GM21367 (cell line): ENCODE results near the gene OSM.

ENCODE experiments used
- ATAC-seq: cut with Tn5 transposase; IDR thresholded peaks from one replicate; pipeline ENCODE4 v1.9.1; 2021; ENCODE audit not compliant: unreplicated experiment

OSM gene

DNA sequence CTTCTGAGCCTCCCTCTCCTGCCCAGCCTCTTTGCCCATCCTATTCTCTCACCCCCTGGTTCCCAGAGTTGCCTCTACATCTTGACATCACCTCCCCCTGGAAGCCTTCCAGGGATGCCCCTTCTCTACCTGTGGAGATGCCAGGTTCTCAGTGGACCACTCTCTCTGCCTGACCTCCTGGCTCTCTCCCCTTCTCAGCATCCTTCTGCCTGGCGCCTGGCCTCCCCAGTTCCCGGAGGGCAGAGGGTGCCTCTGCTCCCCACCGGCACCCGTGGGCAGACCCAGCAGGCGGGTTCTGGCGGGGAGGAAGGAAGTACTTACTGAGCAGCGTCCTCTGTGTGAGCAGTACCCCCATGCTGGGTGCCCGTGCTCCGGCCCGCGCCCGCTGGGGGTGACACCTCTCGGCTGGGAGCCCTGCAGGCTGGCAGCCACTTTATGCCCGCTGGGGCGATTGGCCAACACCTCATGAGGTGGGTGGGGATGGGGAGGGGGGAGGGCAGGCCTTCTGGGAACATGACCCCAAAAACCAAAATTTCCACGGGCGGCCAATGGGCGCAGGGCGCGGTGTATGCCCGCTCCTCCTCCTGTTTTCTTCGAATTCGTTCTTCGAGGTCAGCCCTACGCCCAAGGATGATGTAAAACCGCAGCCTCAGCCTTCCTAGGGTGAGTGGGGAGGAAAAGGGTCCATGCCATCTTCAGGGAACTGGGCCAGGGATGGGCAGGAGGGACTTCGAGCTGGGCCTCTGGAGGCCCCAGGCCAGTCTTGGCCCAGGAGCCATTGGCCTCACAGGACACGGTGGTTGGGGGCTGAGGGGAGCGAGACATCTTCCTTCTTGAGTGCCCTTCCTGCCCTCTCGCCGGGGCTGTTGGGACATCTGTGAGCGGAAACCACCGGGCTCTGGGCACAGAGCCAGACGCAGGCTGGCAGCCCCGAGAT, at the start of gene OSM:
OSM (minus strand) TSS at position 407 of the 937 bp plus-strand sequence; CDS start at position 355, 52 bp downstream.
- ATAC-seq, result no peak

GRCh38 chr22:30315962-30316576, 49.4 kb upstream of the OSM start:
- no peak for ATAC-seq

GRCh38 chr22:30314915-30315314, 48.3 kb upstream of the OSM start:
- no peak for ATAC-seq

DNA sequence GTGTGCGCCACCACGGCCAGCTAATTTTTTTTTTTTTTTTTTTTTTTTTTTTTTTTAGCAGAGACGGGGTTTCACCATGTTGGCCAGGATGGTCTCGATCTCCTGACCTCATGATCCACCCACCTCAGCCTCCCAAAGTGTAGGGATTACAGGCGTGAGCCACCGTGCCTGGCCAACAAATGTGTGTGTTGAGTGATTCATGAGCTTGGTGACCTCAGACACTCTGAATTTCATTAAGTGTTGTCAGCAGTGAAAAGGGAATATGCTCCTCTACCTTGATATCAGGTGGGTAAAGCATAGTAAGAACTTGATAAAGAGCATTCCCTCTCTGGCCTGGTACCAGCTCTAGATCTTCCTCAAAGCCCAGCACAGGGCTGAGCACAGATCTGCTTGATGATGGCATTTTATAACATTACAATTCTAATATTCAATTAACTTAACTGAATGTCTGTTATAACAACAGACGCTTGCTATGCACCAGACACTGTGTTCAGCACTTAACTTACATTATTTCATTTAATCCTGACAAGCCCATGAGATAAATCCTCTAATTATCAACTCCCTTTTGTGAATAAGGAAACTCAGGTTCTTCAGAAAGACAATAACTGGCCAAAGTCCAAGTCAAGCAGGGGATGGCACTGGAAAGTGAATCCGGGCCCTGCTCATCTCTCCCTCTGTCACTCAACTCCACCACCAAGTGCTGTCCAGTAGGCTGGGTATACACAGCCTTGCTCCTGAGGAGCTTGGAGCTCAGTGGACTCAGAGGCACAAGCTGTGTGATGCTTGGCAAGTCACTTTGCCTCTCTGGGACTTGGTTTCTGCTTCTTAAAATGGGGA, 47.1 kb upstream of the OSM start:
- ATAC-seq, result no peak

- ATAC-seq, result no peak
Measured at GRCh38 chr22:30312053-30312452, 45.4 kb upstream of the OSM start.

DNA sequence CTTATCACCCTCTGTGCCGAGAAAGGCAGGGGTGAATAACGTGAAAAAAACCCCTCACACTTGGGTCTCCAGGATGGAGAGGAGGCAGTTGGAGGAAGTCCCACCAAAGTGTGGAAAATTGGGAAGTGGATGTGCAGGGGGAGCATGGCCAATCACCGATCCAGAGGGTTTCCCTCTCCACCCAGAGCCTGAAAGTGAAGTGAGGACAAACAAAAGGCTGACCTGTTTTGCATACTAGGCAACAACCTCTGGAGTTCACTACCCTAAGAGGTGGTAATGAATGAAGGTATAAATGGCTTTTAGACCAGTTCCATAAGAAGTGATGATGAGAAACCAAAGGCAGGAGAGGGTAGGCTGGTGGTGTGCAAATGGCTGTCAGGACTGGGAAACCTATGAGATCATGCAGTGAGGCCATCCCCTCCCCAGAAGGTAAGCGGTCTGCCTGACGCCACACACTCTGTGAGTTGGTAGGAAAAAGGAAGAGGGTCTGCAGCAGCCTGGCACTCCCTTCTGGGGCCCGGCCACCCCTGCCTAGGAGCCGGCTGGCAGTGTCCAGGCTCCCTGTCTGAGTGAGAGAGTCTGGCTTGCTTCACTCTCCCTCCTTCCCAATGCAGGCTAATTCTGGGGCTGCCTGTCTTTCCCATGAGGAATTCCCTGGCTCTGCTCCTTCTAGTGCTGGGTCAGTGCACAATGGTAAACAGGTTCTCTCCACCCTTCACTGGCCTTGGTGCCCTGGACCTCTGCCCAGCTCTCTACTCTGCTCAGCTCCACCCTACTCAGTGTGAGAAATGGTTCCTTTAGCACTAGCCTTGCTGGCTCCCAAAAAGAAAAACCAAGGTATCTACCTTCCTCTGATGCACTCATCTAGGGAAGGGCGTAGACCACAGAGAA, 44.5 kb upstream of the OSM start:
- ATAC-seq, result no peak

- ATAC-seq, result no peak
Measured at GRCh38 chr22:30309951-30310741, 43.5 kb upstream of the OSM start.

DNA sequence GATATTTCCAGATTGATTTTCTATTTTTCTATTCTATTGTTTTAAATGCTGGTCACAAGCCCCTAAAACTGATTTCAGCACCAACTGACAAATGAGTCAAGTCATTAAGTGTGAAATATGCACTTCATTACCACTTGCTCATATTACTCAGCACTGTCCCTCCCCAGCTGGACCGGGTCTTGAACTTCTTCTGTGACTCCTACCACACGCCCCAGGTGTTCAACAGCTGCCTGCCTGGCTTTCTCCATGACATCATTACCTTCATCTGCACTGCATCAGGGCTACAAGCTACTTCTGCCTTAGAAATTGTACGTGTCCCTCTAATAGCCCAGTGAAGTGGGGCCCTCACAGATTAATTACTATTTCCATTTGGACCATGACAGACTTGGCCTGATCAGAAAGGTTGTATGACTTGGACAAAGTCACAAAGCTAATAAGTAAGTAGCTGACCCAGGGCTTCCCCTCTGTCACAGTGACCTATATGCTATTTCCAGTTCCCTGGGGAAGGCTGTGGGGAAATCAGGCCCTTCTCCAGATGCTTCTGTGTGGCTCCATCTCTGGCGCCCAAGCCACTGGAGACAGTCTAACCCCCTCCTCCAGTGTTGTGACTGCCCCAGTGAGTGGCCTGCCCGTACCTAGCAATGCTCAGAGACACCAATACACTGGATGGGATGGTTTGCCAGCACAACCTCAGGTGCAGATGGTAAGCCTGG, 42.0 kb upstream of the OSM start:
- no peak for ATAC-seq

- ATAC-seq, result no peak
Measured at GRCh38 chr22:30308093-30308492, 41.4 kb upstream of the OSM start.

GRCh38 chr22:30307041-30307574, 40.5 kb upstream of the OSM start:
- ATAC-seq, result no peak

DNA sequence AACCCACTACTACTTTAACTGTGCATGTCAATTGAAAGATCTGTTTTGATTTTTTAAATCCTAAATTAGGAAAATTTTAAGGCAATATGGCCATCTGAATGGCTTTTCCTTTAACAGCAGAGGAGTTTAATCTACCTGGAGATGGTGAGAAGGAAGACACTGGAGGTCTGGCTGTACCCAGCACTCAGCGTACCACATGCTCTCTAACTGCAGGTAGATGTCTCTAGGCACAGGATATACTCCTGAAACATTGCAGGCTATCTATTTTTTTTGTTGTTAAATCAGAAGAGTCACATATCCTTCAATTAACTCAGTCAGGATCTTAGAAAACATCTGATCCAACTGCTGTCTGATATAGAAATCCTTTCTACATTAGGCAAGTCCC, 40.0 kb upstream of the OSM start:
- ATAC-seq, result no peak

DNA sequence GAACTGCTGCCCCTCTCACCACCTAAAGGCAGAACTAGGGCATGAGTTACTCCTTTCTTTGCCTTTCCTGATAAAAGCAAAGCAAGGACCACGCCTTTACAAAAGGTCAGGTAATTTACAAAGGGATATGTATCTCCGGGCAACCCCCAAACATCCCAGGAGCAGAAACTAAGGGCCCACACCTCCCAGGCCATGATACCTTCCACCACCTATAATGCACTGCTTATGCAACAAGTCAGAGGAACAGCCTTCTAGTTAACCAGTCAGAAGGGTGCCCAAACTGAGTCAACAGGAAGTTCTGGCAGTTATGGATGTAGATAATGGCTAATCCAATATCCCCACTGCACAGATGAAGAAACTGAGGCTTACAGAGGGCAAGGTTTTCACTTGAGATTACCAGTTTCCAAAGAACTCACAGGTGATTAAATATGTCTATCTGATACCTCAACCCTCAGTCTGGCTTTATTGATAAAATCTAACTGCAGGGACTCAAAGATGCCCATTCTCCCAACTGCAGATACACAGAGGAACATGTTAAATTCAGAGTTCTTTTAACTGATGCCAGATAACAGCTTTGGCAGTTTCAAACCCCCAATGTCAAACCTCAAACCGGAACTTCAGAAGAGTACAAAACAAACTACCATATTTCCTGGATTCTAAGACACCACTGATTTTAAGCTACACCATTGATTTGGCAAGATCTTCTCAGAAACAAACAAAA, 39.4 kb upstream of the OSM start:
- ATAC-seq, result no peak

DNA sequence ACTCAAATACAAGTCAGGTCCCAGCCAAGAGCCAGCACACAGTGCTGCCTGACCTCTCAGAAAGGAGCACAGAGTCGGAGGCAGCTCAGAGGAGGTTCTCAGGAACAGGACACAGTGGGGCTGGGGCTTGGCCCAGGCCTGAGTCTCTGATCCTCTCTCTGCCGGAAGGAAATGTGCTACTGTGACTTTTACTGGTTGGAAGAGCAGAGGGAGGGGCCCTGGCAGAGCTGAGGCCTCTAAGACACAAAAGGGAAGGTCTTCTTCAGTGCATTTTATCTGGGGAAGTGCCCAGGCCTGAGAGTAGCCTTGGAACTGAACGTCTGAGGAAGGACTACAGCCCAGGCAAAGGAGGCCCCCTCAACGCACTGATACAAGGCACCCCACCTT, 38.9 kb upstream of the OSM start:
- ATAC-seq, result no peak

GRCh38 chr22:30304495-30305244, 38.0 kb upstream of the OSM start:
- no peak for ATAC-seq

GRCh38 chr22:30302810-30303138, 36.1 kb upstream of the OSM start:
- ATAC-seq, result no peak

GRCh38 chr22:30301995-30302809, 35.6 kb upstream of the OSM start:
- no peak for ATAC-seq

DNA sequence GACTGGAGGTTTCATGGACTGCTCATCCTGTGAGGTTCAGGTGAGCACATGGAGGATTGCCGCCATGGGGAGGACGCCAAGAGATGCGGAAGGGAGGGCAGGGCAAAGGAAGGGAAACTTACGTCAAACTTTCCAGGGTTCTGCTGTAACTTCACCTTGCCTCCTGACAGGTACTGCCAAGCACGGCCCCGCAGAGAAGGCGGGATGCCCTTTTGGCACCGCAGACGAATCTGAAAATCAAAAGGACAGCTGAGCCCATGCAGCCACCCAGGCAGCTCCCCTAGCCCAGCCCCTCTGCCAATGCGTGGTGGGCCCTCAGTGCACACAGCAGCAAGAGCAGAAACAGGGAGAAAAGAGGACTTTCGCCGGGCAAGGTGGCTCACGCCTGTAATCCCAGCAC, 32.7 kb upstream of the OSM start:
- no peak for ATAC-seq
